OCI-LY7 (cell line): ENCODE measurements around the gene TGM1. TPM values are rescaled to one million over a fixed set of nuclear protein-coding genes. Genes with fewer than 3 reads are reported as not detected.

Experiments
- BruUV-seq: library from RNA; stranded (reverse); fragments of 400-500 nt; replicated peaks from 2 replicates; lab custom pipeline; 2021; lab: Mats Ljungman, UMichigan
- CTCF ChIA-PET: fragments of 300-600 bp; sonication (Branson Sonifier 250); formaldehyde crosslinking; loops from one replicate; lab custom pipeline; 2022; ENCODE audit warnings: antibody characterized with exemption; ENCODE audit not compliant: unreplicated experiment; lab: Charles Lee
- POLR2A ChIA-PET: fragments of 300-600 bp; sonication (Branson Sonifier 250); formaldehyde crosslinking; loops from one replicate; lab custom pipeline; 2022; ENCODE audit warnings: antibody characterized with exemption; lab: Charles Lee
- DNase-seq: peaks from one replicate; pipeline ENCODE4 v3.0.0-alpha.2; 2015; ENCODE audit warnings: low spot score
- H2AFZ ChIP-seq: fragments of 200-600 bp; sonication (generic), shearing (Covaris generic); 2 replicates; pipeline ENCODE4 v1.6.1; 2014; ENCODE audit warnings: mild to moderate bottlenecking, antibody characterized with exemption, low read length, moderate library complexity
- H3K27ac ChIP-seq: fragments of 200-600 bp; sonication (generic); 2 replicates; pipeline ENCODE4 v1.5.1; 2014; ENCODE audit warnings: mixed run types, low read depth, mild to moderate bottlenecking, moderate library complexity, low read length, inconsistent platforms; ENCODE audit not compliant: poor library complexity, severe bottlenecking
- H3K36me3 ChIP-seq: fragments of 200-600 bp; sonication (generic); 2 replicates; pipeline ENCODE4 v1.6.1; 2014; ENCODE audit warnings: mild to moderate bottlenecking, antibody characterized with exemption, low read length, moderate library complexity, mixed read lengths; ENCODE audit not compliant: insufficient read depth
- H3K4me1 ChIP-seq: fragments of 200-600 bp; sonication (generic); 2 replicates; pipeline ENCODE4 v1.5.1; 2014; ENCODE audit warnings: mild to moderate bottlenecking, low read length; ENCODE audit not compliant: insufficient read depth, poor library complexity, severe bottlenecking
- H3K4me2 ChIP-seq: fragments of 200-600 bp; sonication (generic); 2 replicates; pipeline ENCODE4 v1.6.1; 2014; ENCODE audit warnings: mild to moderate bottlenecking, low read length
- H3K4me3 ChIP-seq: fragments of 200-600 bp; sonication (generic); 2 replicates; pipeline ENCODE4 v1.5.1; 2014; ENCODE audit warnings: mild to moderate bottlenecking, low read depth, low read length; ENCODE audit not compliant: poor library complexity, severe bottlenecking
- H3K79me2 ChIP-seq: fragments of 200-600 bp; sonication (generic); 2 replicates; pipeline ENCODE4 v1.6.1; 2016; ENCODE audit warnings: low read depth, mild to moderate bottlenecking, low read length, moderate library complexity, mixed read lengths; ENCODE audit not compliant: insufficient read depth
- H3K9me2 ChIP-seq: fragments of 200-600 bp; sonication (generic); 2 replicates; pipeline ENCODE4 v1.6.1; 2016; ENCODE audit warnings: mild to moderate bottlenecking, low read length, mixed read lengths; ENCODE audit not compliant: insufficient read depth
- H3K9me3 ChIP-seq: fragments of 200-600 bp; sonication (generic); 2 replicates; pipeline ENCODE4 v1.6.1; 2014; ENCODE audit warnings: mild to moderate bottlenecking, mixed run types, low read length, mixed read lengths
- H4K20me1 ChIP-seq: fragments of 200-600 bp; sonication (generic); 2 replicates; pipeline ENCODE4 v1.6.1; 2014; ENCODE audit warnings: mild to moderate bottlenecking, antibody characterized with exemption, low read length, moderate library complexity, mixed read lengths; ENCODE audit not compliant: insufficient read depth
- CTCF ChIP-seq: fragments of 200-600 bp; sonication (generic); conservative IDR thresholded peaks from 2 replicates; pipeline ENCODE4 v1.5.1; 2014; ENCODE audit warnings: mild to moderate bottlenecking, antibody characterized with exemption, low read length, moderate library complexity, mixed read lengths
- EZH2phosphoT487 ChIP-seq: fragments of 200-600 bp; sonication (generic); IDR thresholded peaks from 2 replicates; pipeline ENCODE4 v1.6.1; 2018; ENCODE audit warnings: low read depth, borderline replicate concordance, mild to moderate bottlenecking, mixed run types, antibody characterized with exemption, low read length, moderate library complexity, mixed read lengths
- intact Hi-C: fragments of 100-400 bp; cut with micrococcal nuclease; formaldehyde crosslinking; loops from one replicate; pipeline ENCODE4 v1.10.0; 2022; ENCODE audit not compliant: unreplicated experiment
- total RNA-seq, 2 experiments: library from RNA; depleted of rRNA in 1 of 2; stranded (reverse); fragments of >200 nt in 1 of 2; shearing (Covaris generic) in 1 of 2; gene quantifications; 2 replicates each; pipeline ENCODE4 v1.2.3, GENCODE V29; 2014 to 2022

The TGM1 gene
- total RNA-seq, 2 experiments from 2014 or later = 5.2 to 5.4 TPM

DNA sequence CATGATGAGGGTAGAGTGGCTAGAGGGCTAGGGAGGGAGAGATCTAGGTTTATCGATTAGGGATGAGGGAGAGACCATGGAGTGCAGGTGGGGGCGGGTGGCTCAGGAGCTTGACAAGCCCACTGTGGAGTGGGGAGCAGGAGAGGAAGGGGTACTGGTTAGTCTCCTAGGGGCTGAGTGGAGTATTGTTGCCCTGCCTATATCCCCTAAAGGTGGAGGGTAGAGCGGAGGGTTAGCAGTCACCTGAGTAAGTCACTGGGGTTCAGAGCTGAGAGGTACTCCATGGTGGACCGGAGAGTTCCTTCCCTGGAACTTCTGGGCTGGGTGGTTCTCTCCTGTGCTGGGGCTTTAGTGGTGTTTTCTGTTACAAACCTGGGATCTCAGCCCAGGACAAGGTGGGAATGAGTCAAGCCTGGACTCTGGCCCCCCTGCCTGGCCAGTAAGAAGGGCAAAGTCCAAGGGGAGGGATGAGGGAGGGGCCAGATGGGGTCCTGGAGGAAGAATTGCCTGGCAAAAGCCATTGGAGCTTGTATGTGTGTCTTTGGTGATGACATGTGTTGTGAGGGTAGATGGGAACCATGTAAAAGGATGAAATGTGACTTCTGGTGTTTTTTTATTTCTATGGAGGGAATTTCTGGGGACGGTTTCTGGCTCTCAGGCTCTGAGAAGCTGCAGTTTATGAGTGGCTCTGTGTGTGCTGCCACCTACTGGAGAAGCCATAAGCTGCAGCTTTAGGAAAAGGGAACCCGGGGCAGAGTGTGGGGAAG, 44.8 kb upstream of the TGM1 start, which contains the start of gene CIDEB:
Gene CIDEB (minus strand): TSS at position 403 of the 767 bp plus-strand sequence. CDS start 119 bp downstream, at position 284.
- Histone ChIP-seq H3K36me3 (peaks cover 94% of the 10 kb centered on the region), H4K20me1 (no peaks in the 10 kb centered on the region), H3K4me2 (no peak within 1 kb of the TSS), H3K9me2 (no peaks in the 10 kb centered on the region), H3K9me3 (no peaks in the 10 kb centered on the region), H3K27ac (no peak within 1 kb of the TSS), H3K4me3 (no peak within 1 kb of the TSS), H3K4me1 (peaks cover 24% of the 10 kb centered on the region), H2AFZ (no peak within 1 kb of the TSS), H3K79me2 (no peaks in the 10 kb centered on the region)
- POLR2A ChIA-PET = interaction anchor here (0.6 to 1.4 kb wide), 4 partner anchors 8 to 321 kb away, joined by 3 to 4 read pairs (median 3); partner anchors contain the start of genes DHRS1 and NOP9
- peak; percentile 67 for DNase-seq
- CTCF ChIA-PET = interaction anchor here (0.5 to 3.1 kb wide), 9 partner anchors 15 to 135 kb away, joined by 3 to 17 read pairs (median 3); partner anchors contain the start of genes RABGGTA and TINF2
- no TSS peak for BruUV-seq
- TF ChIP-seq EZH2phosphoT487 (no peak), CTCF (peak; percentile 98)
- intact Hi-C loops = no loop called here

DNA sequence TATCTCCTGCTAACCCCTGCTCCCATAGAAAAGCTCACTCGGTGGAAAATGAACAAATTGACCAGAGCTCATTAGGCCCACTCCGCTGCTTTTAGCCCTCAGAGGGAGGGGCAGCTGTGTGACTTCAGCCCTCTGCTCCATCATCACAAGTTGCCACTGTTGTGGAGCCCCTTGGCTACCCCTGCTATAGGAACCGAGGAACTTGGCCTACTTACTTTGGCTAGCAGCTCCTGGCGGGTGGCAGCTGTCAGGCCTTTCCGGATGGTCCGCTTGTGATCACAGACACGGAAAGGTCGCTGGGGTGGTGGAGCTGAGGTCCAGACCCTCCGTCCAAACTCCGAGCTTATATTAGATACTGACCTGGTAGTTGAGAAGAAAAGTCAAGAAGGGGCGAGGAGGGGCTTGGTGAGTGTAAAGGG, 44.2 kb upstream of the TGM1 start:
- H3K36me3 ChIP-seq = peaks cover 97% of the 10 kb centered on the region

More for the DNA sequence above, 44.2 kb upstream of the TGM1 start:
- Histone ChIP-seq H3K4me3 (no peak overlapping the region), H2AFZ (no peak overlapping the region), H3K4me1 (peaks cover 18% of the 10 kb centered on the region), H4K20me1 (no peaks in the 10 kb centered on the region), H3K4me2 (no peak overlapping the region), H3K27ac (no peak overlapping the region), H3K9me3 (no peaks in the 10 kb centered on the region), H3K79me2 (no peaks in the 10 kb centered on the region), H3K9me2 (no peaks in the 10 kb centered on the region)
- BruUV-seq = TSS peak; percentile 43
- intact Hi-C loops = no loop called here
- TF ChIP-seq EZH2phosphoT487 = no peak
- TF ChIP-seq CTCF = no peak
- no peak for DNase-seq
- POLR2A ChIA-PET = interaction anchor here (1.4 kb wide), 1 partner anchor 8 kb away, joined by 3 read pairs; the partner anchor contains the start of genes DHRS1 and NOP9
- CTCF ChIA-PET = interaction anchor here (0.5 to 3.1 kb wide), 4 partner anchors 62 to 125 kb away, joined by 3 to 17 read pairs (median 7); partner anchors contain the start of gene TINF2
